Measurements from ENCODE around the gene FRS3. TPM values are rescaled to one million over a fixed set of nuclear protein-coding genes. Genes with fewer than 3 reads are reported as not detected.

The FRS3 gene
- total and polyA plus RNA-seq, 4 donors, result 7.8 to 40.8 (median 22.9) TPM

DNA sequence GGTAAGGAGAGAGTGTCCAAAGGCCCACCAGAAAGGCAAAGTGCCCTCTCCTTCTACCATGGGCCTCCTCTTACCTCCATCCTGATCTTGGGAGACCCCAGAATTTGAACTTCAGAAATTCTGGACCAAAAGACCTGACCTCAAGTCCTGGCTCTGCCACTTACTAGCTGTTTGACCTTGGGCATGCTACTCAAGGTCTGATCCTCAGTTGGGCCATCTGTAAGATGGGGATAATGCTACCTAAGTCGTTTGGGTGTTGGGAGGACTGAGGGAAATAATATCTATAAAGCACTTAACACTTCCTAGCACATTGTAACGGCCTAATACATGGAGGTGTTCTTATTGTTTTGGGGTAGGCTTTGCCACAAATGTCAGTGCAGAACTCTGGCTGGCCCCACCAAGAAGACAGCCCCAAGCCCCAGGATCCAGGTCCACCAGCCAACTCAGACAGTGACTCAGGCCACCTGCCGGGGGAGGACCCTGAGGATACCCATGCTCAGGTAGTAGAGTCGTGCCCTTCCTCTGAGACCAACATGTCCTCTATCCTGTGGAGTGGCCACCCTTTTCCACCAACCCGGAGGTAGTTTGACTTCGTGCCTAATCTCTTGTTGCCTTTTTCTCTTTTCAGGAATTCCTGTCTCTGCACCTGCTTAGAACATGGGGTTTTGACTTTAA is 3.5 kb upstream of the FRS3 start:
- peaks cover 34% of the 10 kb centered on the region for H3K4me1 ChIP-seq (ENCODE audit: control insufficient read depth, insufficient read depth, low read length)
- DNase-seq (ENCODE audit: low read depth in 4 of 6, low spot score in 6 of 6), result no peak
- 72% methylated on average over 2 of the region's 6 CpGs for WGBS (ENCODE audit: insufficient coverage)

GRCh38 chr6:41781366-41781730 is 1.6 kb upstream of the FRS3 start:
- no peak for DNase-seq (ENCODE audit: low read depth in 4 of 6, low spot score in 6 of 6)
- Histone ChIP-seq H3K27me3 (ENCODE audit: control insufficient read depth, insufficient read depth, low read length) (no peaks in the 10 kb centered on the region), H3K27ac (ENCODE audit: low read depth, low read length) (peak overlapping the region; percentile 57), H3K9me3 (ENCODE audit: control insufficient read depth, insufficient read depth, low read length) (no peaks in the 10 kb centered on the region), H3K36me3 (ENCODE audit: control insufficient read depth, insufficient read depth, low read length) (peaks cover 19% of the 10 kb centered on the region), H3K4me3 (ENCODE audit: low read depth, low read length) (peak overlapping the region; percentile 73), H3K4me1 (ENCODE audit: control insufficient read depth, insufficient read depth, low read length) (peaks cover 34% of the 10 kb centered on the region)
- 42% methylated on average over 2 of the region's 3 CpGs for WGBS (ENCODE audit: insufficient coverage)

More for the DNA sequence above, 3.5 kb upstream of the FRS3 start:
- Histone ChIP-seq H3K27me3 (ENCODE audit: control insufficient read depth, insufficient read depth, low read length) (no peaks in the 10 kb centered on the region), H3K36me3 (ENCODE audit: control insufficient read depth, insufficient read depth, low read length) (peaks cover 7% of the 10 kb centered on the region), H3K9me3 (ENCODE audit: control insufficient read depth, insufficient read depth, low read length) (no peaks in the 10 kb centered on the region), H3K4me3 (ENCODE audit: low read depth, low read length) (no peak overlapping the region), H3K27ac (ENCODE audit: low read depth, low read length) (no peak overlapping the region)

GRCh38 chr6:41780551-41781365 is 1.1 kb upstream of the FRS3 start, which contains the start of gene PRICKLE4:
PRICKLE4 (plus strand) TSS chr6:41780782; CDS start chr6:41783474, 2,692 bp downstream.
- peaks cover 29% of the 10 kb centered on the region for H3K4me1 ChIP-seq (ENCODE audit: control insufficient read depth, insufficient read depth, low read length)
- no peaks in the 10 kb centered on the region for H3K27me3 ChIP-seq (ENCODE audit: control insufficient read depth, insufficient read depth, low read length)
- H3K27ac ChIP-seq (ENCODE audit: low read depth, low read length), result peak within 1 kb of the TSS; percentile 89
- no peaks in the 10 kb centered on the region for H3K9me3 ChIP-seq (ENCODE audit: control insufficient read depth, insufficient read depth, low read length)
- peak in 2 of 6 donors; percentile 43 to 58 for DNase-seq (ENCODE audit: low read depth in 4 of 6, low spot score in 6 of 6)
- H3K36me3 ChIP-seq (ENCODE audit: control insufficient read depth, insufficient read depth, low read length), result peaks cover 24% of the 10 kb centered on the region
- 1% methylated on average over 15 of the region's 36 CpGs for WGBS (ENCODE audit: insufficient coverage)
- H3K4me3 ChIP-seq (ENCODE audit: low read depth, low read length), result peak within 1 kb of the TSS; percentile 73

DNA sequence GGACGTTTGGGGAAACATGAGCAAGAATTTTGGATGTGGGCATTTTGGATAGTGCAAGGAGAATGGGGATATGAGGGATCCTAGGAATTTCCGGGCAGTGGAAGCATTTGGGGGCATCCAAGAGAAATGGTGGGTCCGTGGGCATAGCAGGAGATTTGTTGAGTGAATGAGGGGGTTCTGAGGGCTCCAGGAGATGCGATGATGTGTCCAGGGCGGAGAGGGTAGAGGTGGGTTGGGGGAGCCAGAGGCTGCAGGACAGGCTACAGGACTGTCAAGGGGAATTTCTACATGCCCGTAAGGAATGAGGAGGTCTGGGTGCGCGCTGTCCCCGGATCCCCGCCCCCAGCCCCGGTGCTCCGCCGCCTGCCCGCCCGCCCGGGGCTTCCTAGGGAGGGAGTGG is 364 bp downstream of the FRS3 start:
- no peak for DNase-seq (ENCODE audit: low read depth in 4 of 6, low spot score in 6 of 6)
- no peaks in the 10 kb centered on the region for H3K27me3 ChIP-seq (ENCODE audit: control insufficient read depth, insufficient read depth, low read length)
- H3K4me1 ChIP-seq (ENCODE audit: control insufficient read depth, insufficient read depth, low read length), result peaks cover 19% of the 10 kb centered on the region
- no peaks in the 10 kb centered on the region for H3K9me3 ChIP-seq (ENCODE audit: control insufficient read depth, insufficient read depth, low read length)
- peak overlapping the region; percentile 55 for H3K4me3 ChIP-seq (ENCODE audit: low read depth, low read length)
- no peak overlapping the region for H3K27ac ChIP-seq (ENCODE audit: low read depth, low read length)
- WGBS (ENCODE audit: insufficient coverage), result under 1% methylated on average over 11 of the region's 16 CpGs
- H3K36me3 ChIP-seq (ENCODE audit: control insufficient read depth, insufficient read depth, low read length), result peaks cover 30% of the 10 kb centered on the region

GRCh38 chr6:41778895-41779294 is 805 bp downstream of the FRS3 start:
- WGBS (ENCODE audit: insufficient coverage), result no CpG with 5 or more reads among the region's 6 CpGs
- H3K36me3 ChIP-seq (ENCODE audit: control insufficient read depth, insufficient read depth, low read length), result peaks cover 34% of the 10 kb centered on the region
- no peaks in the 10 kb centered on the region for H3K9me3 ChIP-seq (ENCODE audit: control insufficient read depth, insufficient read depth, low read length)
- peak overlapping the region; percentile 55 for H3K4me3 ChIP-seq (ENCODE audit: low read depth, low read length)
- no peak for DNase-seq (ENCODE audit: low read depth in 4 of 6, low spot score in 6 of 6)
- peaks cover 19% of the 10 kb centered on the region for H3K4me1 ChIP-seq (ENCODE audit: control insufficient read depth, insufficient read depth, low read length)
- no peak overlapping the region for H3K27ac ChIP-seq (ENCODE audit: low read depth, low read length)
- H3K27me3 ChIP-seq (ENCODE audit: control insufficient read depth, insufficient read depth, low read length), result no peaks in the 10 kb centered on the region

DNA sequence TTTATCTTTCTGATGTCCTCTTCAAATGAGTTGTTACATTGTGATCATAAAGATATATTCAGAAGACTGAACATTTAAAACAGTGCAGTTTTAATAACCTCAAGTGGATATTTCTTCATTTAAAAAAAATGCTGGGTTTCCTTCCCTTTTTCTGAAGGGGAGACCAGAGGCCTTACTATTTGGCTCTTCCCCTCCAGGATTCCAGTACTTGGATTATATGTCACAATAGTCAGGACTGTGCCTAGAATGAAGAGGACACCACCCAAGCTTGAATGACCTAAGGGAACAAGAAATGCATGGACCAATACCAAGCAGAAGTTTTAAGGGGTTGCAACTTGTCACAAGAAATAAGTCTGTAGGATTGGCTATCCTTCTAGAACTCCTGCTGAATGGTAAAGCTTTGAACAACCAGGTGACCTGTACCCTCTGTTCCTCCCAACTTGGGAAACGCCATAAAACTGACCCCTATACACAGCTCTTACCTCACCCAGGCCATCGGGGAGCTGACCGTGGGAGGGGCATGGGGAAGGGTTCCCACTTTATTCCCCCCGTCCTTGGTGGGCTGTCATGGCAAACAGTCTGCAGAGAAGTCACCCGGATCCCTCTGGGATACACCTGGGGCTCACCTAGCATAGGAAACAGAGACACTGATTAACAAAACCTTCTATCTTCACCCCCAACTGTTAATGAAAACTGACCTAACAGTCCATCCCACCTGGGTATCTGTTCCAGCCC is 2.0 kb downstream of the FRS3 start:
- no peak for DNase-seq (ENCODE audit: low read depth in 4 of 6, low spot score in 6 of 6)
- no peak overlapping the region for H3K27ac ChIP-seq (ENCODE audit: low read depth, low read length)
- H3K4me3 ChIP-seq (ENCODE audit: low read depth, low read length), result no peak overlapping the region
- no peaks in the 10 kb centered on the region for H3K27me3 ChIP-seq (ENCODE audit: control insufficient read depth, insufficient read depth, low read length)
- peaks cover 19% of the 10 kb centered on the region for H3K4me1 ChIP-seq (ENCODE audit: control insufficient read depth, insufficient read depth, low read length)
- H3K9me3 ChIP-seq (ENCODE audit: control insufficient read depth, insufficient read depth, low read length), result no peaks in the 10 kb centered on the region
- WGBS (ENCODE audit: insufficient coverage), result 82% methylated on average over 4 of the region's 5 CpGs
- peaks cover 44% of the 10 kb centered on the region for H3K36me3 ChIP-seq (ENCODE audit: control insufficient read depth, insufficient read depth, low read length)

DNA sequence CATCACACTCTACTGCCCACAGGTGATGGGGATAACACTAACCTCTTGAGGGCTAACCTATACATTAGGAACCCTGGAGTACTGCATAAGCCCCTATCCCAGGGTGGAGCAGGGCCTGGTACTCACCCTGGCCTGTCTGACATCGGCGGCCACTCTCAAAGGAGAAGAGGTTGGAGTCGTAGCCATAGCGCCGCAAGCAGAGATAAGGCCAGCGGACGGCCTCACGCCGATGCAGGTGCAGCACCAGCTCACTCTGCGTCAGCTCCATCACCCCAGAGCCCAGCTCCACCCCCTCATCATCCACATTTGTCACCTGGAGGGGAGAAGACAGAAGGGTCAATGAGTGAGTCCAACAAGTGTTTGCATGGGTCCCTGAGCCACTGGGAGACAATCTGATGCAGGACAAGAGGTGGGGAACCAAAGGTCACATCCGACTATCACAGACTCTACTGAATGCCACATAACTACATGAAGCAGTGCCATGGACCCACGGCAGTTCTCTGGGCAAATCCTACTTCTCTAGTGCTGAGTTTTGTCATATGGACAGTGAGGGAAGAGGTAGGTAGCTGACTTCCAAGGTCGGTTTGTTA is 4.3 kb downstream of the FRS3 start:
- 96% methylated on average over 3 of the region's 13 CpGs for WGBS (ENCODE audit: insufficient coverage)
- Histone ChIP-seq H3K27ac (ENCODE audit: low read depth, low read length) (no peak overlapping the region), H3K4me1 (ENCODE audit: control insufficient read depth, insufficient read depth, low read length) (peaks cover 8% of the 10 kb centered on the region), H3K9me3 (ENCODE audit: control insufficient read depth, insufficient read depth, low read length) (no peaks in the 10 kb centered on the region), H3K36me3 (ENCODE audit: control insufficient read depth, insufficient read depth, low read length) (peaks cover 67% of the 10 kb centered on the region), H3K4me3 (ENCODE audit: low read depth, low read length) (no peak overlapping the region), H3K27me3 (ENCODE audit: control insufficient read depth, insufficient read depth, low read length) (no peaks in the 10 kb centered on the region)
- no peak for DNase-seq (ENCODE audit: low read depth in 4 of 6, low spot score in 6 of 6)

DNA sequence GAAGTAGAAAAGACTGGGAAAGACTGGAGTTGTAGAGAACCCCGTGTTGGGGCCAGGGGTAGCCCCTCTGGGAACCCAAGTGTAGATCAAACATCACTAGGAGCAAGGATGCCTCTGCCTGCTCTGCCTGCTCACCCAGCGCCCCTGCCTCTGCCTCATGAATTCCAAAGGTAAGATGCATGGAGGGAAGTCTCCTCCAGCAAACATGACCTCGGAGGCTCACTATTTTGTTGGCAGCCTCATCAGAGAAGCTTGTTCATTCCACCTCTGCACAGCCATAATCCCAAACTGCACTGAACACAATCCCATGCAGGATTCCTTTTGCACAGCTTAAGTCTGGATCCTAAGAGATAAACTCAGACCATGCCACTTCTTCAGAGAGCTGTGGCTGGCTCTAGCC is 4.9 kb downstream of the FRS3 start:
- WGBS (ENCODE audit: insufficient coverage), result 97% methylated on average over 3 of the region's 3 CpGs
- Histone ChIP-seq H3K9me3 (ENCODE audit: control insufficient read depth, insufficient read depth, low read length) (no peaks in the 10 kb centered on the region), H3K27ac (ENCODE audit: low read depth, low read length) (no peak overlapping the region), H3K36me3 (ENCODE audit: control insufficient read depth, insufficient read depth, low read length) (peaks cover 73% of the 10 kb centered on the region), H3K4me1 (ENCODE audit: control insufficient read depth, insufficient read depth, low read length) (peaks cover 8% of the 10 kb centered on the region), H3K4me3 (ENCODE audit: low read depth, low read length) (no peak overlapping the region), H3K27me3 (ENCODE audit: control insufficient read depth, insufficient read depth, low read length) (no peaks in the 10 kb centered on the region)
- DNase-seq (ENCODE audit: low read depth in 4 of 6, low spot score in 6 of 6), result no peak

Data from spinal cord (tissue), 10 donors.